Erythroblast (primary cell): ENCODE data around the gene ZNF789.

Experiments
- GATA1 ChIP-seq: IDR thresholded peaks from 2 replicates; pipeline ENCODE4 v1.6.1; 2011; ENCODE audit warnings: low read depth, mild to moderate bottlenecking, control low read depth, low read length, moderate library complexity
- POLR2A ChIP-seq: IDR thresholded peaks from 2 replicates; pipeline ENCODE4 v1.6.1; 2011; ENCODE audit warnings: mild to moderate bottlenecking, low read length

DNA sequence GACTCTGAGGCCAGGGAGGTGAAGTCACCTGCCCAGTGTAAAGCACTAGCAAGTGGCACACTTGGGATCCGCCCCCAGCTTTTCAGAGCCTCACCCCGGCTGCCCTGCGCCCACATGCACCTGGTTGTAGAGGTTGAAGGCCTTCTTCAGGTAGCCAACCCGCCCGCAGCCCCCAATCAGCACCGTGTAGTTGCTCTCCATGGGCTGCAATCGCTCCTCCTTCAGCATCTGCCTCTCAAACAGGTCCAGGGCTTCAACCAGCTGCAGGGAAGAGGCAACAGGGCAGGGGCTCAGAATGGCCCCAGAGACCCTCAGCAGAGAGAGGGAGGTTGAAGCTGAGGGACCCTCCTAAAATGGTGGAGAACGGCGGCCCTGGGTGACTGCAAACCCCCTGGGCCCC, 39.5 kb upstream of the ZNF789 start:
- TF ChIP-seq POLR2A (no peak), GATA1 (no peak)
